GM19455 (cell line): ENCODE results near the gene GMDS.

ENCODE experiments used
- ATAC-seq: cut with Tn5 transposase; IDR thresholded peaks from one replicate; pipeline ENCODE4 v1.9.1; 2021; ENCODE audit not compliant: unreplicated experiment

The GMDS gene

DNA sequence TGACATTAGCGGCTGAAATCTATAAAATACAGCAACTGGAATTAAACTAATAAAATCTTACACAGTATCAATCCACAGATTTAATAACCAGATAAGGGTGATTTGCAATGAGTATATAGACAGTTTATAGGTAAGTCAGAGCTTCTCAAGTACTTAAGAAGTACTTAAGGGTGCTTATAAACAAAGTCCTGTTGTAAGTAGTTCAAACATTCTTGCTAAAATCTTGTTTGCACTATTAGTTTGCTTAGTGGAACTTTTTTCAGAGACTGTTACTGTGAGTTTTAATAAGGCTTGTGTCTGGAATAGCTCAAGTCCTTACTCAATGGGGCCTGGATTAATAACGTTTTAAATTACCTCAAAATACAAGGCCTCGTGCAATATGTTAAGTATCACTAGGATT is 240.5 kb downstream of the GMDS start:
- ATAC-seq, result no peak

DNA sequence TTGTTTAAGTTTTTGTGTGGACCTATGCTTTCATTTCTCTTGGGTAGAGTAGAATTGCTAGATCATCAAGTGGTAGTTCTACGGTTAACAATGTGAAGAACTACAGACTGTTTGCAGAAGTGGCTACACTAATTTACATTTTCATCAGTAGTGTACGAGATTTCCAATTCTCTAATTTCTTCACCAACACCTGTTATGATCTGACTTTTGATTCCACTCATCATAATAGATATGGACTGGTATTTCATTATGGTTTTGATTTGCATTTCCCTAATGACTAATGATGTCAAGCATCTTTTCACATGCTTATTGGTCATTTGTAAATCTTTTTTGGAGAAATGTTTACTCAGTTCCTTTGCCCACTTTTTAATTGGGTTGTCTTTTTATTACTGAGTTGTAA is 244.4 kb downstream of the GMDS start:
- no peak for ATAC-seq

DNA sequence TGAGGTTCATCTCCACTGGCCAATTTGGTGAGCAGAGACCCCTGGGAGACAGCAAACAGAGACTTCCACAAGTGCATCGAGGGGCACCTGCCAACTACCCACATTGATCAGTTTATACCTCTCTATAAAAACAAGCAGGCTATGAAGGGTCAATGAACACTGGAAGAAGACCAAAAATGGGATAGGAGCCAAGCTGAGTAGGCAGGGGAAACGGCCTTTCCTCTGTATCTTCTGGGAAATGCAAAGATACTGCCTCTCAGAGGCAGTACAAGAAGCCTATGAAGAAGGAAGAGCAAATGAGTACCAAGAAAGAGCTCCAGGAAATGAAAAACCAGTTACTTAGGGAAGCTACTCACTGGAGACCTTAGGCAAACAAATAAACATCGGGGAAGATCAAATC is 247.7 kb downstream of the GMDS start:
- ATAC-seq, result no peak

DNA sequence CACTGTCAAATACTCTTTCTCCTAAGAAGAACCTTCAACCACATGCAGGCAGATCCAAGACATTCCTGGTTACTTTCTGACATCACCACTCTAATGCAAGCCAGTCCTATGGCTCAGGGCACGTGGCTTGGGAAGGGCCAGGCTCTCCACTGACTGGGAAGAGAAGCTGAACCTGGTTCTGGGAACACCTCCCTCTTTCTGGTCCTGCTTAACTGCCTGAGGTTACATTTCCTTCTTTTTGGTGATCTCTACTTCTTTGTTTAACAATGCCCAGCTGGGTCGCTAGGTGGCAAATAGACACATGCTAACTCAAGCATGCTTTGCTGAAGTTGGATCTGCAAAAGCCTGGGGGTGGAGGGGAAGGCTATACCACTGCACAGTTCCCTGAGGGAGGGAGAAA is 249.8 kb downstream of the GMDS start:
- no peak for ATAC-seq

DNA sequence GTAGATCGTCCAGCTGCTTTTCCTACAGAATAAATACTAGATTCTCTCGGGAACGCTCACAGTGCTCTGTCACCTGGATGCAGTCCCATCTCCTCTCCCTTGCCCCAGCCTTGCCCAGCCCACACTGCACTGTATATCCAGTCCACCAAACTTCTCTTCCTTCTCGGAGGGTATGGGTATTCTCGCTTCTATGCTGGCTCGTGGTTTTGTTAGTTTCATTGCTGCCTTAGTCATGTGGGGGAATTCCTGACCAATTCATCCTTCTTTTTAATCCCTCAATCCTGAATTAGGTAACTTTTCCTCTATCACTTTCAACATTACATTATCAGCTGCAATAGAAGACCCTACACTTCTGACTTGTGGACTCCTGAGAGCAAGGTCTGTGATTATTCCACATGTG is 252.4 kb downstream of the GMDS start:
- ATAC-seq, result no peak

DNA sequence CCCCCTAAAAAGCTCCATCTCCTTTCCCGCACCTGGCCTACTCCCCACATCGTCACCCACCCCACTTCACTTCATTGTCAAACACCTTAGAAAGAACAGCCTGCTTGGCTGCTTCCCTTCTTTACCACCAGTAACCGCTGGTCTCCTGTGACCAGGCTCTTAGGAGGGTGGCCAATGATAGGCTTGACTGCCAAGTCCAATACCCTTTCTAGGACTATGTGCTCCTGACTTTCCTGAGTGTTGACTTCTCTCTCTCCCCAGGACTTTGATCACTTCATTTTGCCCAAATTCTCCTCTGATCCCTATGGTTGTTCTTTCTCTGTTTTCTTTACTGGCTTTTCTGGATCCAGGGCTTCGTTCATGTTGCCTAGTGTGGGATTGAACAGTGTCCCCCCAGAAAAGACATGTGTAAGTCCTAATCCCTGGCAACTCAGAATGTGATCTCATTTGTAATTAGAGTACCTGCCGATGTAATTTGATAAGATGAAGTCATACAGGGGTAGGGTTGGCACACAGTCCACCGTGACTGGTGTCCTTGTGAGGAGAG is 254.0 kb downstream of the GMDS start:
- ATAC-seq, result no peak

DNA sequence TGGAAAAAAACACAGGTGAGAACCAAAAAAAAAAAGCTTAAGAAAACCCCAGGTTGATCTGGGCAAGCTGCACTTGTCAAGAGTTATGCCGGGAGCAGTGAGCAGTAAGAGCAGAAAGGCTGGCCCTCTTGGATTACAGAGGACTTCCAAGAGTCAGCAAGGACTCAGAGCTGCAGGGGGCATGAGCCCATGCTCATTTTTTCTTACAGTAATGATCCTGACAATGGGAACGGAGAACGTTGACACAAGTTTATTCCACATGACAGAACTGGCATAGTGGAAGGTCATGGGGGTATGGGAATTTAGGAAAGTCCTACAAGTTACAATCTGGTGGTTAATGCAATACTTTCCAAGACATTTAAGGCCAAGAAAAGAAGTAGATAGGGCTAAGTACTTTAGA is 256.6 kb downstream of the GMDS start:
- ATAC-seq, result no peak

DNA sequence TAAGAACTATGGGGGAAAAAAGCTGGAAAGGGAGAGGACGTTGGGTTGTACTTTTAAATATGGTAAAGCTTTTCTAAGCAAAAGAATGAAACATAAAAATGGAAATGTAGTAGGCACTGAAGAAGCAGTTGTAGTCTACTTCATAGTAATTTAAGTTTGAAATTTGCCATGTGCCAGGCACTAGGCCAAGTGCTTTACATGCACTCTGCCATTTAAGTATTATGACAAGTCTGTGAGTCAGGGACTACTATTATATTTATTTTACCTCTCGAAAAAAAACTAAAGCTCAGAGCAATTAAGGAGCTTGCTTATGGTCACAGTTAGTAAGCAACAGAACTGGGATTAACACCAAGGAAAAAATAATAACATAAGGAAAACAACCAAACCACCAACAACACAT is 257.8 kb downstream of the GMDS start:
- no peak for ATAC-seq

DNA sequence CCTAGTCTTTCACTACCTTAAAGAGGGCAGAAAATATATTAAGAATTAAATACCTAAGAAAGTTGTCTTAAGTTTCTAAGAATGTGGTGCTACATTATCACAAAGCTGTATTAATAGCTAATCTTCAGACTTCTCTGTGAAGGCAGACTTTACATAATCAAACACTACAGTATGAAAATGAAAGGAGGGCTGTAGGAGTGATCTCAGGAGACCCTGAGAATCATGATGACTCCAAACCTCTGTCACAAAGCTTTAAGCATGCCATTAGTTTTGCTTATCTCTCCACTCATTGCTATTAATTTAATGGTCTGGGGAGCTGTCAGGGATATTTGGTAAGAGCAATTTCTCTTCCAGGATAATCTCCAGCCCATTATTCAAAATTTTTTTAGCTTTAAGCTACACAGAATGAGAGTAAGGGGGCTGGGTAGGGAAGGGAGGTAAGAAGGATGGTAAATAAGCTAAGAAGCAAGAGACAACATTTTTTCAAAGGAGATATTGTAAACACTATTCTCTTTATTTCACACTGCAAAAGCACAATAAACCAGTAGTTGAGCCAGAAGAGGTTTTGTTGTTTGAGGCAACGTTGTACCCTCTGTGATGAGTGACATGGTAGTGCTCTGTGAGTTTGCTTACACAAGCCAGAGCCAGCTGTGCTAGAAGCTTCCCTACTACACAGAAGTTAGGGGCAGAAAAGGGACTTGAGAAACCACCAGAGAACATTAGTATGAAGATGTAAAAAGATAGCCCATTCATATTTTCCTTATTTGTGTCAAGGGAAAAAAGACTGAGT is 258.8 kb downstream of the GMDS start:
- no peak for ATAC-seq

DNA sequence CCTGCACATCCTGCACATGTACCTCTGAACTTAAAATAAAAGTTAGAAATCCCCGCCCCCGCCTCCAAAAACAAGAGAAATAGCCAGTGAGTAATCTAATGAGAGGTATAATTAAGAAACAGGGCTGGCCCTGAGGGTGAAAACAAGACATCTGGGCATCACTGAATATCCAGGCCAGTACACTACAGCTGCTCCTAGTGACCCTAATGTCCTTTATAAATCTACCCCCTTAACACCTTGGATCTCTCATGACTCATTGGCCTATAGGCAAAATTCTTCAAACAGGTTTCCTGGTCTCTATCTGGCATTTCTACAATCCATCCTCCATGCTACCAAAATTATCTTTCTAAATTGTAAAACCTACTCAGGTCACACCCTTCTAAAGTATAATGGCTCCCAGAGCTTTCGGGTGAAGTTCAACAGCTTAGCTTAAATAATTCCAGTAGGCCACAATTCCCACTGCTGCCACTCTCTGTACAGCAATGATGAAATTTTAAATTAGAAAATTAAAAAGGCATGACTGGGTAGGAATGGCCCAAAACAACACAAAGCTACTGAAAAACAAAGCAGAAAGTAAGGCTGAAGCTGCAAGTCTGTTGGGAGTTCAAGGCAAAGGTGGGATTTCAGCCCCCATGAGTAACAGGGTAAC is 260.9 kb downstream of the GMDS start:
- ATAC-seq, result no peak

DNA sequence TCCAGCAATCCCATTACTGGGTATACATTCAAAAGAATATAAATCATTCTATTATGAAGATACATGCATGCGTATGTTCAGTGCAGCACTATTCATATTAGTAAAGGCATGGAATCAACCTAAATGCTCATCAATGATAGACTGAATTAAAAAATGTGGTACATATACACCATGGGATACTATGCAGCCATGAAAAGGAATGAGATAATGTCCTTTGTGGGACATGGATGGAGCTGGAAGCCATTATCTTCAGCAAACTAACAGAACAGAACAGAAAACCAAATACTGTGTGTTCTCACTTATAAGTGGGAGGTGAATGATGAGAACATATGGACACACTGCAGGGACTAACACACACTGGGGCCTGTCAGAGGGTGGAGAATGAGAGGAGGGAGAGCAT is 261.6 kb downstream of the GMDS start:
- ATAC-seq, result no peak

DNA sequence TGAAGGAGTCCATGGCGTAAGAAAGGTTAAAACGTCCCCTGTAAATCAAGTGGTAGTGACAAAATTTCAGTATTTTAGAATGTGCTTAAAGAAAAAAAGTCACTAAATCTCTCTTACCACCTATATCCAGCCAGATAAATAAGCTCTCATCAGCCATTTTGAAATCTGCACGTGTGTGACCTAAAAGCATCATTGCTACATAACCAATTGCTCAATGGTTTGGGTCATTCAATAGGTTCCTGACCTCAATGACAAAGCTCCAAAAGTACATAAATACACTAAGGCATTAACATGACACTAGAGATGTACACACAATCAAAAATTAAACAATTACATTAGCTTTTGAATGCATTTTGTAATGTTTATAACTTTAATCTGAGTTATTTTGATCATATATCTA is 272.4 kb downstream of the GMDS start:
- ATAC-seq, result no peak

DNA sequence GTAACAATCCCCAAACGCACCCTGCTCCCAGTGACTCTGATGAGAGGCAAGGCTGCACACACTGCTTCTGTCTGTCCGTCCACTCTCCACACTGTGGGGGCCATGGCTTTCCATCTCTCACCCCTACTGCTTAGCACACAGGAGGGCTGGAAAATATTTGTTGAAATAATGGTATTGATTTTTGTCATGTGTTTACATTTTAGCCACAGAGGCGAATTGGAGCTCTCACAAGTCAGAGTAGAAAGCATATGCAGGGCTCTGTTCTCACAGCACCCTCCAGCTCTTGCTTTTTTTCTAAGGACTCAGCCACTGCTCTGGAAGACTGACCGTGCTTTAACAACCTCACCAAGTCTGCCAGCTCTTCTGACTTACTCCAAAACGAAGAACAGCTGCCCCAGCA is 273.8 kb downstream of the GMDS start:
- ATAC-seq, result no peak

DNA sequence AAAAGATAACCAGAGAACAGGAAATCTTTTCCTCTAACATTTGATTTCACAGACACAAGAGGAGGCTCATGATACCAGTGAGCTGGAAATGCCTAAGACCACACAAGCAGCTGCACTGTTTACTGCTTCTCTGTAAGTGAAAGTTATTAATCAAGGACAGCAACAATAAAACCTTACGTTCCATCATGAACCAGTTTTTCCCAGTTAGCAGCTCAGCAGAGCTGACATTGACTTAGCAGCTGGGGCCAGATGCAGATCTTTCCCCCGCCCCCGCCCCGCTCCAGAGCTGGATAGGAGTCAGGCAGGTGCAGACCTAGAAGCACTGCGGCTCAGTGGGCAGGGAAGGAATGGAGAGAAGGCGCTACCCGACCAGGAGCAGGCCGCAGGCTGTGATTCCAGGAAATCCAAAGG is 275.2 kb downstream of the GMDS start:
- ATAC-seq, result no peak

DNA sequence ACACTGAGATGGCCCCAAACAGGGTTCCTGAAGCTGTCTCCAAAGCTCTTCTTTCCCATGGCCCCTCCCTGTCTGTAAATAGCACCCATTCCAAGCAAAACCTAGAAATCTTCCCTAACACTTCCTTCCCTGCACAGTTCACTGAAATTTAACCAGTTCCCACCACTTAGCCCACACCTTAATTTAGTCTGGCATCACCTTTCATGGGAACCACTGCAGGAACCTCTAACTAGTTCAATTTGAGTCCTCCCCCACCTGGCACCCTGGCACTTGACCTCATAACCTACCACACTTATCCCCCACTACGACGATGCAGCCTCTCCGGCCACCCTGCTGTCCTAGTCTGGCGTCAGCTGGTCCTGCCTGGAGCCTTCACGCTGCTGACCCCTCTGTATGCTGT is 278.7 kb downstream of the GMDS start:
- ATAC-seq, result no peak

DNA sequence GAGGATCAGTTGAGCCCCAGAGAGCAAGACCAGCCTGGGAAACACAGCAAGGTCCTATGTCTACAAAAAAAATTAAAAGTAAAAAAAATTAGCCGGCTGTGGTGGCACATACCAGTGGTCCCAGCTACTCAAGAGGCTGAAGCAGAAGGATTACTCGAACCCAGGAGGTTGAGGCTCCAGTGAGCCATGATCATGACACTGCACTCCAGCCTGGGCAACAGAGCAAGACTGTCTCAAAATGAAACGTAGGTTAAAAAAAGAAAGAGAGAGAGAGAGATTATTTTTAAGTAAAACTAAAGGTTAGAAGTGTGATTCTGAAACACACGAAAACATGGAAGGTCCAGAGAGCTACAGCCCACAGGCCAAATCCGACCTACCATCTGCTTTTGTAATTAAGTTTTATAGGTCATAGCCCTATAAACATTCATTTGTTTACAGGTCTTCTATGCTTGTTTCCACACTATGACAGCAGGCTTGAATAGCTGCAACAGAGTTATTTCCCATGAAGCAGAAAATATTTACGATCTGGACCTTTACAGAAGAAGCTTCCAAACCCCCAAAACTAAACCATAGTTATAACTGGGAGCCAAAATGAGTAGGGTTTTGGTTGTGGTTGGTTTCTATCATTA is 279.7 kb downstream of the GMDS start:
- ATAC-seq, result no peak

DNA sequence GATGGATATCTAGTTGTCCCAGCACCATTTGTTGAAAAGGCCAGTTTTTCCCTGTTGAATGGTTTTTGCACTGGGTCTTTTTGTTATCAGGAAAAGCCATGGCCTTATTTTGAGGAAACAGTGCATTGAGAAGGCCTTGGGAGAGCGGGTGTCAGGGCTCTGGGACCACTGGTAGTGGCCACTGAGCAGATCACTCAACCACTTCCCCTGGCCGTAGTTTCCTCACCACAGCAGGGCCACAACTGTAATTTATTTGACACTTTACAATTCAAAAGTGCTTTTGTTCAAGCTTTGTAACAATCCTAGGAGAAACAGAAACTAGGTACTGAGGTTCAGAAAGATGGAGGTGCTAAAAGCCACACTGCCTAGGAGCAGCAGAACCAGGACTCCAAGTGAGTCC is 281.8 kb downstream of the GMDS start:
- ATAC-seq, result no peak

DNA sequence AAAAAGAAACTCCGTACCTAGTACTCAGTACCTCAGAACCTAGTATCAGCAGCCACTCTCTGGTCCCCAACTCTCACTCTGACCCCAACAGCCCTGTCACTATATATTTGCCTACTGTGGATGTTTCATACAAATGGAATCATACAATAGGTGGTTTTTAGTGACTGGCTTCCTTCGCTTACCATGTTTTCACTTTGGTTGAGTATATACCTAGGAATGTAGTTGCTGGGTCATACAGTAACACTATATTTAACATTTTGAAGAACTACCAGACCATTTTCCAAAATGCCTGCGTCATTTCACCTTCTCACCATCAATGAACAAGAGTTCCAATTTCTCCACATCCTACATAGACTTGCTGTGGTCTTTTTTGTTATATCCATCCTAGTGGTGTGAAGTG is 283.2 kb downstream of the GMDS start:
- ATAC-seq, result no peak

DNA sequence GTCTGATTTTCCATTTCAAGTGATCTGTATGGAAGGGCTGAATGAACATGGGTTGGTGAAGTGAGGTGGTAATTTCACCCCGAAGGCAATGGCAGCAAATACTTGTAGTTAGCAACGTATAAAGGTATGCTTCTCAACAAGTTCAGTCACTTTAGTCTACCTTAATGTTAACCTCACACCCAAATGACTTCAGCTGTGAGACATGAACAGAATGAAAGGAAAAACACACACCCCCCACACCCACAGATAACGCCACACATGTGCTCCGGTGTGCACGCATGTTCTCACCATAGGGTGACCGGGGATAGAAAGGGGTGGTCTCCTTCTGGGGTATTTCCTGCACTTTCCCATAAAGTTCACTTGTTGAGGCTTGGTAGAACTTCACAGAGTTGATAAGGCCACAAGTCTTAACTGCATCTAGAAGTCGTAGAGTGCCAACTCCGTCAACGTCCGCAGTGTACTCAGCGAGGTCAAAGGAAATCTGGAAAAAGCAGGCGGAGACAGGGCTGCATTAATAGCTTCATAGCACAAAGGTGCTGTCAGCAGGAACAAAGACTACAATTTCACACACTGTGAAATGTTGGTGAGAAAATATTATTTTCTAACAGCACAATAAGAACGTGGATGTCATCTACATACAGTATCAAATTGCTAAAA is 284.8 kb downstream of the GMDS start:
- ATAC-seq, result no peak

DNA sequence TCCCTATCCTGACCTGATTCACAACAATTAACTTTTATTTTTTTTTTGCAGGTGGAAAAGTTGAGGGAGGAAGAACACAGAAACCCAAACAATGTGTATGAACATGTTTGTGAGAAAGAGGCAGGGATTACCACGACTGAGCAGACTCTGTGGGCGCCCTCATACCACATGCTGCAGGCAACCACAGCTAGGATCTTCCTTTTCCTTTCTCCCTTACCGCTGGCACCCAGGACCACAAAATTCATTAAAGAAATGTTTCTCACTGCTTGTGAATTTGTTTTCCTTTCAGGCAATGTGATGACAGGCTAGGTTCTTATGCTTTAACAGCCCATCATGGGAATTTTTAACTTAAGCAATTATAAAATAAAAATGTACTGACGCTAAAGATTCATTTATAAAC is 287.1 kb downstream of the GMDS start:
- ATAC-seq, result no peak

DNA sequence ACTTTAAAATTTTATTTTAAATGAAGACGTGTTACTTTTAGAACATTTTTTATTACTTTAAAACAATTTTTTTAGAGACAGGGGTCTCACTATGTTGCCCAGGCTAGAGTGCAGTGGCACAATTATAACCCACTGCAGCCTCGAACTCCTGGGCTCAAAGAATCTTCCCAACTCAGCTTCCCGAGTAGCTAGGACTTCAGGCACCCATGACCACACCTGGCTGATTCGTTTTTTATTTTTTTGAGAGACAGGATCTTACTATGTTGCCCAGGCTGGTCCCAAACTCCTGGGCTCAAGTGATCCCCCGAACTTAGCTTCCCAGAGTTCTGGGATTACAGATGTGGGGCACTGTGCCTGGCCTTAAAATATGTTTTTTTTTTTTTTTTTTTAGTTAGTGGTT is 287.7 kb downstream of the GMDS start:
- no peak for ATAC-seq
